Measurements from ENCODE around the gene SLC6A19. TPM values are rescaled to one million over a fixed set of nuclear protein-coding genes. Genes with fewer than 3 reads are reported as not detected.

SLC6A19 gene
- total and polyA plus RNA-seq, 2 of the 13 experiments (the other 11 are each of a cell fraction or from before 2014, with no cell fraction given), result 0.02 TPM; not detected in 1

DNA sequence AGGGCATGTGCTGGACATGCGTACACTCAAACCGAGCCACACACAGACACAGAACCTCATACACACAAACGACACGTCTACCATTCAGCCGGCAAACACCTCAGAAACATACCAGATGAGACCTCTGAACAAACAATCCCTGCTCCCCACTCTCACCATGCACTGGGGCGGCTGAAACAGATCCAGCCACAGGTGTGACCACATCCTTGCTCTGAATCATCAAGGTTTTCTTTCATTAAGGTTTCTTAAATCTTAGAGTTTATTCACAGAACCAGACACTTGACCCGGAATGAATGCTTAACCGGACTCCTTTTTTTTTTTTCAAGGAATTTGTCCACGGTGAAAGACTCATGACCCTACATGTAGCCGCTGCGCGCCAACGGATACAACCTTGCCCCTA is 67.3 kb downstream of the SLC6A19 start:
- no peak for DNase-seq (ENCODE audit: low spot score)
- no peak overlapping the region for H3K4me2 ChIP-seq (ENCODE audit: low read depth, low read length)
- no peak for FAIRE-seq
- BruUV-seq (replicated peaks), result no TSS peak
- TF ChIP-seq MYC (CRISPR knock-in tag; IDR thresholded peaks at IDR 0.05; ENCODE audit: borderline replicate concordance), result no peak
- TF ChIP-seq ZNF776 (CRISPR knock-in tag; IDR thresholded peaks at IDR 0.05), result no peak
- TF ChIP-seq CENPX (CRISPR knock-in tag; IDR thresholded peaks at IDR 0.05), result no peak
- TF ChIP-seq, protein P1, sequence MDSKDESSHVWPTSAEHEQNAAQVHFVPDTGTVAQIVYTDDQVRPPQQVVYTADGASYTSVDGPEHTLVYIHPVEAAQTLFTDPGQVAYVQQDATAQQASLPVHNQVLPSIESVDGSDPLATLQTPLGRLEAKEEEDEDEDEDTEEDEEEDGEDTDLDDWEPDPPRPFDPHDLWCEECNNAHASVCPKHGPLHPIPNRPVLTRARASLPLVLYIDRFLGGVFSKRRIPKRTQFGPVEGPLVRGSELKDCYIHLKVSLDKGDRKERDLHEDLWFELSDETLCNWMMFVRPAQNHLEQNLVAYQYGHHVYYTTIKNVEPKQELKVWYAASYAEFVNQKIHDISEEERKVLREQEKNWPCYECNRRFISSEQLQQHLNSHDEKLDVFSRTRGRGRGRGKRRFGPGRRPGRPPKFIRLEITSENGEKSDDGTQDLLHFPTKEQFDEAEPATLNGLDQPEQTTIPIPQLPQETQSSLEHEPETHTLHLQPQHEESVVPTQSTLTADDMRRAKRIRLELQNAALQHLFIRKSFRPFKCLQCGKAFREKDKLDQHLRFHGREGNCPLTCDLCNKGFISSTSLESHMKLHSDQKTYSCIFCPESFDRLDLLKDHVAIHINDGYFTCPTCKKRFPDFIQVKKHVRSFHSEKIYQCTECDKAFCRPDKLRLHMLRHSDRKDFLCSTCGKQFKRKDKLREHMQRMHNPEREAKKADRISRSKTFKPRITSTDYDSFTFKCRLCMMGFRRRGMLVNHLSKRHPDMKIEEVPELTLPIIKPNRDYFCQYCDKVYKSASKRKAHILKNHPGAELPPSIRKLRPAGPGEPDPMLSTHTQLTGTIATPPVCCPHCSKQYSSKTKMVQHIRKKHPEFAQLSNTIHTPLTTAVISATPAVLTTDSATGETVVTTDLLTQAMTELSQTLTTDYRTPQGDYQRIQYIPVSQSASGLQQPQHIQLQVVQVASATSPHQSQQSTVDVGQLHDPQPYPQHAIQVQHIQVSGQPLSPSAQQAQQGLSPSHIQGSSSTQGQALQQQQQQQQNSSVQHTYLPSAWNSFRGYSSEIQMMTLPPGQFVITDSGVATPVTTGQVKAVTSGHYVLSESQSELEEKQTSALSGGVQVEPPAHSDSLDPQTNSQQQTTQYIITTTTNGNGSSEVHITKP (CRISPR knock-in tag; IDR thresholded peaks at IDR 0.05; ENCODE audit: low read depth), result no peak
- TF ChIP-seq, protein P2, sequence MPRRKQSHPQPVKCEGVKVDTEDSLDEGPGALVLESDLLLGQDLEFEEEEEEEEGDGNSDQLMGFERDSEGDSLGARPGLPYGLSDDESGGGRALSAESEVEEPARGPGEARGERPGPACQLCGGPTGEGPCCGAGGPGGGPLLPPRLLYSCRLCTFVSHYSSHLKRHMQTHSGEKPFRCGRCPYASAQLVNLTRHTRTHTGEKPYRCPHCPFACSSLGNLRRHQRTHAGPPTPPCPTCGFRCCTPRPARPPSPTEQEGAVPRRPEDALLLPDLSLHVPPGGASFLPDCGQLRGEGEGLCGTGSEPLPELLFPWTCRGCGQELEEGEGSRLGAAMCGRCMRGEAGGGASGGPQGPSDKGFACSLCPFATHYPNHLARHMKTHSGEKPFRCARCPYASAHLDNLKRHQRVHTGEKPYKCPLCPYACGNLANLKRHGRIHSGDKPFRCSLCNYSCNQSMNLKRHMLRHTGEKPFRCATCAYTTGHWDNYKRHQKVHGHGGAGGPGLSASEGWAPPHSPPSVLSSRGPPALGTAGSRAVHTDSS (CRISPR knock-in tag; conservative IDR thresholded peaks at IDR 0.05), result no peak
- TF ChIP-seq, protein P3, sequence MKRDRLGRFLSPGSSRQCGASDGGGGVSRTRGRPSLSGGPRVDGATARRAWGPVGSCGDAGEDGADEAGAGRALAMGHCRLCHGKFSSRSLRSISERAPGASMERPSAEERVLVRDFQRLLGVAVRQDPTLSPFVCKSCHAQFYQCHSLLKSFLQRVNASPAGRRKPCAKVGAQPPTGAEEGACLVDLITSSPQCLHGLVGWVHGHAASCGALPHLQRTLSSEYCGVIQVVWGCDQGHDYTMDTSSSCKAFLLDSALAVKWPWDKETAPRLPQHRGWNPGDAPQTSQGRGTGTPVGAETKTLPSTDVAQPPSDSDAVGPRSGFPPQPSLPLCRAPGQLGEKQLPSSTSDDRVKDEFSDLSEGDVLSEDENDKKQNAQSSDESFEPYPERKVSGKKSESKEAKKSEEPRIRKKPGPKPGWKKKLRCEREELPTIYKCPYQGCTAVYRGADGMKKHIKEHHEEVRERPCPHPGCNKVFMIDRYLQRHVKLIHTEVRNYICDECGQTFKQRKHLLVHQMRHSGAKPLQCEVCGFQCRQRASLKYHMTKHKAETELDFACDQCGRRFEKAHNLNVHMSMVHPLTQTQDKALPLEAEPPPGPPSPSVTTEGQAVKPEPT (CRISPR knock-in tag; IDR thresholded peaks at IDR 0.05; ENCODE audit: low read depth), result no peak
- no peak for TF ChIP-seq ZC3H13 (CRISPR knock-in tag; IDR thresholded peaks at IDR 0.05)
- no peak for TF ChIP-seq ZFP37 (CRISPR knock-in tag; IDR thresholded peaks at IDR 0.05; ENCODE audit: borderline replicate concordance)
- TF ChIP-seq ZKSCAN5 (CRISPR knock-in tag; IDR thresholded peaks at IDR 0.05), result no peak
- TF ChIP-seq IKZF1 (IDR thresholded peaks at IDR 0.05), result no peak
- TF ChIP-seq RELA (CRISPR knock-in tag; IDR thresholded peaks at IDR 0.05), result no peak
- no peak overlapping the region for H2AFZ ChIP-seq (ENCODE audit: low read length)
- no peaks in the 10 kb centered on the region for H3K79me2 ChIP-seq (ENCODE audit: insufficient read depth, low read length)
- peaks cover 0 to 2% of the 10 kb centered on the region in 2 experiments; a peak in 1 of 5 replicates for H3K36me3 ChIP-seq (replicated peaks in 1 of 2; ENCODE audit: control insufficient read depth in 1 of 2, insufficient read depth in 2 of 2, low read length in 2 of 2)
- H3K27ac ChIP-seq (ENCODE audit: extremely low read length, insufficient read depth, low read length), result no peak overlapping the region
- WGBS (ENCODE audit: low lambda C conversion rate), result 78% methylated on average over 9 of the region's 13 CpGs
- ATAC-seq, result no peak
- no peak overlapping the region for H3K9ac ChIP-seq (ENCODE audit: insufficient read depth, low read depth, low read length)
- CTCF ChIA-PET (ENCODE audit: low intra/inter-chr PET ratio, low total read pairs), result no interaction called here
- no peaks in the 10 kb centered on the region for H4K20me1 ChIP-seq (ENCODE audit: insufficient read depth, low read length)
- no peaks in the 10 kb centered on the region for H3K4me1 ChIP-seq (ENCODE audit: insufficient read depth, low read length)
- in situ Hi-C loops (cut with HindIII; ENCODE audit: extremely low pct_ligation_motif_present, low pct_unique_long_range_greater_than_20kb) (no loop called here), intact Hi-C loops (cut with micrococcal nuclease; ENCODE audit: unreplicated experiment) (no loop called here)
- no peaks in the 10 kb centered on the region for H3K9me3 ChIP-seq (ENCODE audit: low read length)
- no peak overlapping the region for H3K4me3 ChIP-seq (replicated peaks in 1 of 3; ENCODE audit: insufficient read depth in 1 of 3, low read depth in 2 of 3, low read length in 3 of 3)
- POLR2A ChIA-PET, result no interaction called here
- peaks cover 0 to 11% of the 10 kb centered on the region in 2 experiments; a peak in 1 of 5 replicates for H3K27me3 ChIP-seq (ENCODE audit: control insufficient read depth in 1 of 2, insufficient read depth in 2 of 2, low read length in 2 of 2)

Measured in HepG2 (cell line).